ENCODE data around the gene GATC.

Gene GATC

DNA sequence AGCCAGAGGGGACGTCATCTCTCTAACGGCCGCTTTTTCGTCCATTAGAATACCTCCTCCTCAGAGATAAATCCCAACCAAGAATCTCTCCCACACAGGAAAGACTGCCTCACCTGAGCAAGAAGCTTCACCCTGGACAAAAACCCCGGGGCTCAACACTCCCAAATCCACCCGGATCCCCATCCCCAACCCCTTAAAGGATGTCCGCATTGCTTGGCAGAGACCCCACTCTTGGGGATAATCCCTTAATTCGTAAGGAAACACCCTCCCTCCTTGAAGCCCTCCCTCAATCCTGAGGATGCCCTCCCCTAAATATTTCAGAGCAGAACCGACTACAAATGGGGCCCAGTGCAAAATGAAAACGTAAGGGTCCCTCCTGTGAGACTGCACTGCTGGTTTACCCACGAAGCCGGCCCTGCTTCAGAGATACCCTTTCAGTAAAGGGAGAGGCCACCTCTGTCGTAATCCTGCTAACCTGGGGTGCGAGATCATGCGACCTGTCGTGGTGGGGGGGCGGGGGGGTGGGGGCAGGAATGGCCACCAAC lies 49.0 kb downstream of the GATC start:
- DNase-seq (ENCODE audit: extremely low spot score), result no peak
- CTCF ChIA-PET, result interaction anchor here (1.0 to 1.8 kb wide), 7 partner anchors 9 to 152 kb away, joined by 3 to 9 read pairs (median 4); no protein-coding TSS in a partner anchor
- TF ChIP-seq, protein P1, sequence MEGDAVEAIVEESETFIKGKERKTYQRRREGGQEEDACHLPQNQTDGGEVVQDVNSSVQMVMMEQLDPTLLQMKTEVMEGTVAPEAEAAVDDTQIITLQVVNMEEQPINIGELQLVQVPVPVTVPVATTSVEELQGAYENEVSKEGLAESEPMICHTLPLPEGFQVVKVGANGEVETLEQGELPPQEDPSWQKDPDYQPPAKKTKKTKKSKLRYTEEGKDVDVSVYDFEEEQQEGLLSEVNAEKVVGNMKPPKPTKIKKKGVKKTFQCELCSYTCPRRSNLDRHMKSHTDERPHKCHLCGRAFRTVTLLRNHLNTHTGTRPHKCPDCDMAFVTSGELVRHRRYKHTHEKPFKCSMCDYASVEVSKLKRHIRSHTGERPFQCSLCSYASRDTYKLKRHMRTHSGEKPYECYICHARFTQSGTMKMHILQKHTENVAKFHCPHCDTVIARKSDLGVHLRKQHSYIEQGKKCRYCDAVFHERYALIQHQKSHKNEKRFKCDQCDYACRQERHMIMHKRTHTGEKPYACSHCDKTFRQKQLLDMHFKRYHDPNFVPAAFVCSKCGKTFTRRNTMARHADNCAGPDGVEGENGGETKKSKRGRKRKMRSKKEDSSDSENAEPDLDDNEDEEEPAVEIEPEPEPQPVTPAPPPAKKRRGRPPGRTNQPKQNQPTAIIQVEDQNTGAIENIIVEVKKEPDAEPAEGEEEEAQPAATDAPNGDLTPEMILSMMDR (IDR thresholded peaks at IDR 0.05; ENCODE audit: control extremely low read depth, extremely low read depth, low read depth, missing control alignments), result no peak
- POLR2A ChIA-PET, result interaction anchor here (0.5 to 2.2 kb wide), 5 partner anchors 14 to 285 kb away, joined by 3 to 10 read pairs (median 4); partner anchors contain the start of gene COX6A1

DNA sequence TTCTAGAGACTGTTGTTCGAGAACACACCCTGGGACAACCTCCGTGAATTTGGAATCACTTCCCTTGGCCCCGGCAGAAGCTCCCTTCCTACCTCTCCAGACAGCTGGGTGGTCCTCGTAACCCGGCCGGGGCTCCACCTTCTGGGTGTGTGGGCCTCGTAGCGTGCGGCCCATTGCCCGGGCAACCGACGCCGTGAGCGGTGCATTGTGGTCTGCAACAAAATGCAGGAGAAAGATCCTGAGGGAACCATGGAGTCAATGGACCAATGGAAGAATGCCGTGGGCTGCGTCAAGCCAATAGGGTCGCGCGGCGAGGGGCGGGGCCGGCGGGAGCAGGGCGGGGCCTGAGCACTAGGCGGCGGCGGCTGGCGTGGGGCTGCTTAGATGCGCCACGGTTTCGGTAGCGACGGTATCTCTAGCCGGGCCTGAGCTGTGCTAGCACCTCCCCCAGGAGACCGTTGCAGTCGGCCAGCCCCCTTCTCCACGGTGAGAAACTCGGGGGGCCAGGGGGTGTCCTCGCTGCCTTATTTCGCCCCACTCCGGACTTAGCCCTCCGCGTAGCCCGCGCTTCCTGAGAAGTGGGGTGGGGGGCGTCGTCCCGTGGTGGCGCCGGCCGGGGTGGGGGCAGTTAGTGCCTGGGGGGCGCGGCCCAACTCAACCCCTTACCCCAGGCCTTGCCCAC lies 49.6 kb downstream of the GATC start, which contains the start of gene DYNLL1:
TSS of gene DYNLL1 (plus strand) at position 383 of the 682 bp plus-strand sequence. CDS start 309 bp downstream, outside the sequence.
- peak; percentile 98 for DNase-seq (ENCODE audit: extremely low spot score)
- ChIA-PET POLR2A (interaction anchor here (0.5 to 2.2 kb wide), 7 partner anchors 14 to 285 kb away, joined by 3 to 10 read pairs (median 4); partner anchors contain the start of genes COQ5 and COX6A1), CTCF (interaction anchor here (1.0 to 1.8 kb wide), 7 partner anchors 9 to 153 kb away, joined by 3 to 9 read pairs (median 3); no protein-coding TSS in a partner anchor)
- TF ChIP-seq, protein P1 (IDR thresholded peaks at IDR 0.05; ENCODE audit: control extremely low read depth, extremely low read depth, low read depth, missing control alignments), result peak; percentile 6

DNA sequence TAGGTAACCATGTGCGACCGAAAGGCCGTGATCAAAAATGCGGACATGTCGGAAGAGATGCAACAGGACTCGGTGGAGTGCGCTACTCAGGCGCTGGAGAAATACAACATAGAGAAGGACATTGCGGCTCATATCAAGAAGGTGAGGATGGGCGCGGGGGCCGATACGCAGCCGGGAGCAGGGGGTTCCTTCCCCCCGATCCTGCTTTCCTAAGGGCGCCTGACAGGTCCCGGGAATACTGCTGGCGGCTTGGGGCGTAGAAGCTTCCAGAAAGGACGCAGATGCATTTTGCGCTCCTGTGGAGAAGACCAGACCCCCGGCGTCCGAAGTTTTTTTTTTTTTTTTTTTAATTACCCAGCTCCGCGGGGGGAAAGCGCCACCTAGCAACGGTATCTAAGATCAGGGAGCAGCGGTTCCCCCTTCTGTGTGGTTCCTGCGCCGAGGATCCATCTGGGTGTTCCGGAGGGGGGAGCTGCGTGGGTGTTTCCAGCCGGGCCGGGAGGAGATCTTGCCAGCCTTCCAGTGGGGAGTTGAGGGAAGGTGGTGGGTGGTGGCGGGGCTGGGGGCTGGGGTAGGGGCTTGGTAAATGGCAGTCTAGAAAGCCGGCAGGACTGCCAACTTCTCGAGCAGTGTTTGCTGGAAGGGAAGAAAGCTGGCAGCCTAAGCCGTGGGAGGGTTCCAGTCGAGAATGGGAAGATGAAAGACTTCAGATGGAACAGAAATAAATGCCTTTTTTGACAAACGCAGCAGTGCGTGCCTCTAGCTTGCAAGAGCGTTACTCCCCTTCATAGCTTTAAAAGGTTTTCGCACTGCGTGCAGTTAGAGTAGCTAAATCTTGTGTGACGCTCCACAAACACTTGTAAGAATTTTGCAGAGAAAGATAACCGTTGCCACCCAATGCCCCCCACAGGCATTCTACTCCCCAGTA lies 50.4 kb downstream of the GATC start:
- TF ChIP-seq, protein P1 (IDR thresholded peaks at IDR 0.05; ENCODE audit: control extremely low read depth, extremely low read depth, low read depth, missing control alignments), result peak; percentile 30
- CTCF ChIA-PET, result interaction anchor here (0.8 to 1.5 kb wide), 11 partner anchors 8 to 152 kb away, joined by 3 to 6 read pairs (median 4); partner anchors contain the start of gene COQ5
- POLR2A ChIA-PET, result interaction anchor here (0.6 to 2.2 kb wide), 17 partner anchors 8 to 1215 kb away, joined by 3 to 10 read pairs (median 5); partner anchors contain the start of genes COQ5, COX6A1 and SRSF9
- DNase-seq (ENCODE audit: extremely low spot score), result peak; percentile 70

DNA sequence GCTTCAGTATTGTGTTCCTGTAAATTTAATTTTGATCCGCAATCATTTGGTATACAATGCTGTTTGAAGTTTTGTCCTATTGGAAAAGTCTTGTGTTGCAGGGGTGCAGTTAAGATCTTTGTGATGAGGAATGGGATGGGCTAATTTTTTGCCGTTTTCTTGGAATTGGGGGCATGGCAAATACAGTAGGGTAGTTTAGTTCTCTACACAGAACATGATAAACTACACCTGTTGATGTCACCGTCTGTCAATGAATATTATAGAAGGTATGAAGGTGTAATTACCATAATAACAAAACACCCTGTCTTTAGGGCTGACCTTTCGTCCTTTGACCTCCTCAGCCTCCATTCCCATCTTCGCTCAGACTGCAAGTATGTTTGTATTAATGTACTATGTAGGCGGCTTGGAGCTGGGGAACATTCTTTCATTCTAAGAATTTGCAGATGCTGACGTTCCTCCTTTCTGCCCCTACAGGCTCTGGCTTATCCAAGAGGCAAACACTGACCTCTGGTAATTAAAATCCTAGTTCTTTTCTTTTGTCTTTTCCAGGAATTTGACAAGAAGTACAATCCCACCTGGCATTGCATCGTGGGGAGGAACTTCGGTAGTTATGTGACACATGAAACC lies 51.4 kb downstream of the GATC start:
- POLR2A ChIA-PET, result interaction anchor here (0.6 to 2.2 kb wide), 7 partner anchors 7 to 509 kb away, joined by 3 to 10 read pairs (median 5); partner anchors contain the start of genes COQ5 and SRSF9
- CTCF ChIA-PET, result interaction anchor here (0.8 to 1.0 kb wide), 4 partner anchors 9 to 32 kb away, joined by 3 to 4 read pairs (median 4); partner anchors contain the start of gene COQ5
- DNase-seq (ENCODE audit: extremely low spot score), result no peak
- TF ChIP-seq, protein P1 (IDR thresholded peaks at IDR 0.05; ENCODE audit: control extremely low read depth, extremely low read depth, low read depth, missing control alignments), result no peak

DNA sequence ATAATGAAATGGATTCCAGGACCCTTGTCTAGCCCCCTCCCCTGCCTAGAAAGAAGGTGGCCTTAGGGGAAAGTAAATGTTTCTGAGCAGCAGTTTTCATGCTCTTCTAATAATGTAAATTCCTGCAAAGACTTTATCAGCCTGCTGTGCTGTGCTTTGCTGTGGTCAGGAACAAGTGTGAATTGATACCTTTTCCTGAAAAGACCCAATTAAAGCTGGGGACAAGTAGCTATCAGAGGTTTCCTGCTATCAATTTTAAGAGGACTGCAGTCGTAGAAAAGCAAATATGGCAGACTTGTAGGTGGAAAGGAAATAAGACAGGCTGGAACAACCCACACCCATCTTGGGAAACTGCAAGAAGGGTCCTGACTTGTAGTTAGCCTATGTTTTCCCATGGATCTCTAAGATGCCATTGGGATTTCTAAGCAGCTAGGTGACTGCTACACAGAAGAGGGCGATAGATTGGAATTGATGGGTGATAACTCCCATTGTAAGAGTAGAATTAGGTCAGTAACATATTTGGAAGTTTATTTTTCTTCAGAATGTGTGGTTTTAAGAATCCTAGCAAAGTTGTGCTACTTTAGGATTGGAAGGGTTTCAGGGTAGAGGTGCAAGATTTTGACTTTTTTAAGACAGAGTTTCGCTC lies 52.7 kb downstream of the GATC start:
- CTCF ChIA-PET, result interaction anchor here (1.0 to 1.2 kb wide), 2 partner anchors 10 to 29 kb away, joined by 3 to 4 read pairs; no protein-coding TSS in a partner anchor
- TF ChIP-seq, protein P1 (IDR thresholded peaks at IDR 0.05; ENCODE audit: control extremely low read depth, extremely low read depth, low read depth, missing control alignments), result no peak
- DNase-seq (ENCODE audit: extremely low spot score), result no peak
- POLR2A ChIA-PET, result interaction anchor here (0.6 kb wide), 1 partner anchor 1070 kb away, joined by 3 read pairs; no protein-coding TSS in a partner anchor
